Transverse colon (tissue), 4 donors: ENCODE results near the gene APOO.

Experiments used
- CTCF ChIP-seq, 5 experiments: fragments of 200-600 bp in 3 of 5; fragments of 450-650 bp in 2 of 5; sonication (generic) in 3 of 5; IDR thresholded peaks; 1 replicate in 2 of 5; 2 replicates in 3 of 5; pipeline ENCODE4 v1.5.1; 2016 to 2017; ENCODE audit warnings: antibody characterized with exemption in 5 of 5, inconsistent platforms in 3 of 5, mild to moderate bottlenecking in 2 of 5, moderate library complexity in 1 of 5
- EP300 ChIP-seq: sonication (generic); formaldehyde crosslinking; IDR thresholded peaks from one replicate; pipeline ENCODE4 v1.6.1; 2017; ENCODE audit warnings: antibody characterized with exemption, low read depth
- POLR2A ChIP-seq: fragments of 450-650 bp; IDR thresholded peaks from one replicate; pipeline ENCODE4 v1.6.1; 2016; ENCODE audit warnings: antibody characterized with exemption, mild to moderate bottlenecking, moderate library complexity
- POLR2AphosphoS5 ChIP-seq, 3 donors: sonication (generic); formaldehyde crosslinking; IDR thresholded peaks; one replicate each; pipeline ENCODE4 v1.6.1; 2016; ENCODE audit warnings: antibody characterized with exemption in 3 of 3

DNA sequence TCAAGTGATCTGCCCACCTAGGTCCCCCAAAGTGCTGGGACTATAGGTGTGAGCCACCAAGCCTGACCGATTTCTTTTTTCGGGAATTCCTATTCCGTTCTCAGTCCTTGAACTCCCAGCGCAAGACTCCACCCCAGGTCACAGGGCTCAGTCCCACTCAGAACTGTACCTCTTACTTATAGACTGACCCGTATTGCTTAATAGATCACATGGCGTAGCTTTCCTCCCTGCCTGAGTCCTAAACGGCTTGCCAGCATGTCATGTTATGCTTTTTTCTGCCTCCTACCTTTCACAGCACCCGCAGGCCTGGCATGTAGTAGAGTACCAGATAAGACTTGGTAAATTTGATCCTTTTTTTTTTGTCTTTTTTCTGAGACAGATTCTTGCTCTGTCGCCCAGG lies 102.3 kb downstream of the APOO start:
- no peak for TF ChIP-seq POLR2A
- TF ChIP-seq CTCF (IDR thresholded peaks at IDR 0.05): no peak
- TF ChIP-seq POLR2AphosphoS5 (IDR thresholded peaks at IDR 0.05): no peak
- TF ChIP-seq EP300: no peak
